ENCODE data around the gene SCYGR3. TPM values are rescaled to one million over a fixed set of nuclear protein-coding genes. Genes with fewer than 3 reads are reported as not detected.

Gene SCYGR3
- total and polyA plus RNA-seq, 2 of the 13 experiments (the other 11 are each of a cell fraction or from before 2014, with no cell fraction given), result not detected

- TF ChIP-seq BORCS8-MEF2B (CRISPR knock-in tag; IDR thresholded peaks at IDR 0.05), result no peak
- TF ChIP-seq ZNF772 (CRISPR knock-in tag; IDR thresholded peaks at IDR 0.05), result no peak
Observed at GRCh38 chr2:227623226-227623625, 8.6 kb upstream of the SCYGR3 start (continued).

GRCh38 chr2:227617316-227618230, 2.9 kb upstream of the SCYGR3 start, which contains the start of gene SCYGR4:
TSS of gene SCYGR4 (plus strand) at chr2:227617498. CDS start at chr2:227617498, 0 bp downstream.
- in situ Hi-C loops (cut with HindIII; ENCODE audit: extremely low pct_ligation_motif_present, low pct_unique_long_range_greater_than_20kb), result no loop called here
- H3K4me2 ChIP-seq (ENCODE audit: low read depth, low read length), result peak within 1 kb of the TSS; percentile 8; the same call in 1 of the 2 replicates
- no peak for FAIRE-seq
- no peak for TF ChIP-seq ZFP91 (CRISPR knock-in tag; IDR thresholded peaks at IDR 0.05; ENCODE audit: borderline replicate concordance)
- TF ChIP-seq ZNF256 (CRISPR knock-in tag; conservative IDR thresholded peaks at IDR 0.05), result no peak
- no peak for TF ChIP-seq ZNF281 (CRISPR knock-in tag; IDR thresholded peaks at IDR 0.05; ENCODE audit: borderline replicate concordance)
- no peak for TF ChIP-seq ZNF350 (CRISPR knock-in tag; IDR thresholded peaks at IDR 0.05; ENCODE audit: borderline replicate concordance, low read depth)
- no peak for TF ChIP-seq MLX (CRISPR knock-in tag; IDR thresholded peaks at IDR 0.05)
- TF ChIP-seq ZNF33A (CRISPR knock-in tag; IDR thresholded peaks at IDR 0.05; ENCODE audit: borderline replicate concordance), result no peak
- TF ChIP-seq ZNF503 (CRISPR knock-in tag; IDR thresholded peaks at IDR 0.05), result no peak
- TF ChIP-seq MNT (IDR thresholded peaks at IDR 0.05), result no peak
- no peak for TF ChIP-seq ZNF33B (CRISPR knock-in tag; IDR thresholded peaks at IDR 0.05)
- TF ChIP-seq ZNF598 (CRISPR knock-in tag; IDR thresholded peaks at IDR 0.05; ENCODE audit: borderline replicate concordance), result no peak
- no peak for TF ChIP-seq ZNF761 (CRISPR knock-in tag; conservative IDR thresholded peaks at IDR 0.05)

More at GRCh38 chr2:227617316-227618230, 2.9 kb upstream of the SCYGR3 start, which contains the start of gene SCYGR4:
- Histone ChIP-seq H3K27me3 (ENCODE audit: control insufficient read depth in 1 of 2, insufficient read depth in 2 of 2, low read length in 2 of 2) (no peaks in the 10 kb centered on the region; a peak in 2 of 5 replicates), H2AFZ (ENCODE audit: low read length) (no peak within 1 kb of the TSS), H3K36me3 (replicated peaks in 1 of 2; ENCODE audit: control insufficient read depth in 1 of 2, insufficient read depth in 2 of 2, low read length in 2 of 2) (no peaks in the 10 kb centered on the region), H3K79me2 (ENCODE audit: insufficient read depth, low read length) (no peaks in the 10 kb centered on the region), H3K27ac (ENCODE audit: extremely low read length, insufficient read depth, low read length) (no peak within 1 kb of the TSS), H4K20me1 (ENCODE audit: insufficient read depth, low read length) (no peaks in the 10 kb centered on the region), H3K4me3 (replicated peaks in 1 of 3; ENCODE audit: insufficient read depth in 1 of 3, low read depth in 2 of 3, low read length in 3 of 3) (no peak within 1 kb of the TSS), H3K9me3 (ENCODE audit: low read length) (no peaks in the 10 kb centered on the region), H3K4me1 (ENCODE audit: insufficient read depth, low read length) (peaks cover 33% of the 10 kb centered on the region), H3K9ac (ENCODE audit: insufficient read depth, low read depth, low read length) (no peak within 1 kb of the TSS)
- BruUV-seq (replicated peaks), result no TSS peak
- WGBS (ENCODE audit: low lambda C conversion rate), result 68% methylated on average over 19 of the region's 20 CpGs
- DNase-seq (ENCODE audit: low spot score) (no peak), ATAC-seq (no peak)
- CTCF ChIA-PET (ENCODE audit: low intra/inter-chr PET ratio, low total read pairs), result no interaction called here
- POLR2A ChIA-PET, result no interaction called here
- intact Hi-C loops (cut with micrococcal nuclease; ENCODE audit: unreplicated experiment), result no loop called here
